Effector memory CD8-positive, alpha-beta T cell (primary cell): Measurements from ENCODE around the gene DHX29.
"Not testable (repeated sequence)": the region's sequence is repeated elsewhere in the genome, so short reads cannot be mapped to it uniquely, and the experiment has no call there.

Experiments used
- ATAC-seq: fragments of 150-1000 bp; cut with Tn5 transposase; replicated peaks from 2 replicates; pipeline ENCODE4 v1.10.0; 2021; ENCODE audit warnings: mild to moderate bottlenecking, moderate library complexity
- DNase-seq, 3 experiments: peaks; one replicate each; pipeline ENCODE4 v3.0.0; 2021
- H3K27ac Mint-ChIP-seq, 2 donors: one replicate each; pipeline ENCODE4 v1.8.0; 2022; ENCODE audit warnings: mild to moderate bottlenecking in 2 of 2, mixed read lengths in 2 of 2, moderate library complexity in 2 of 2
- H3K27me3 Mint-ChIP-seq, 2 donors: one replicate each; pipeline ENCODE4 v1.8.0; 2022; ENCODE audit warnings: mixed read lengths in 2 of 2
- H3K36me3 Mint-ChIP-seq: one replicate; pipeline ENCODE4 v1.8.0; 2022; ENCODE audit warnings: mild to moderate bottlenecking, moderate library complexity, mixed read lengths; ENCODE audit not compliant: insufficient read depth
- H3K4me1 Mint-ChIP-seq, 2 donors: one replicate each; pipeline ENCODE4 v1.8.0; 2022; ENCODE audit warnings: low read depth in 2 of 2, mixed read lengths in 2 of 2
- H3K4me3 Mint-ChIP-seq, 2 donors: one replicate each; pipeline ENCODE4 v1.8.0; 2022; ENCODE audit warnings: mild to moderate bottlenecking in 2 of 2, mixed read lengths in 2 of 2, moderate library complexity in 2 of 2
- H3K9me3 Mint-ChIP-seq, 2 donors: one replicate each; pipeline ENCODE4 v1.8.0; 2022; ENCODE audit warnings: mixed read lengths in 2 of 2

DHX29 gene

DNA sequence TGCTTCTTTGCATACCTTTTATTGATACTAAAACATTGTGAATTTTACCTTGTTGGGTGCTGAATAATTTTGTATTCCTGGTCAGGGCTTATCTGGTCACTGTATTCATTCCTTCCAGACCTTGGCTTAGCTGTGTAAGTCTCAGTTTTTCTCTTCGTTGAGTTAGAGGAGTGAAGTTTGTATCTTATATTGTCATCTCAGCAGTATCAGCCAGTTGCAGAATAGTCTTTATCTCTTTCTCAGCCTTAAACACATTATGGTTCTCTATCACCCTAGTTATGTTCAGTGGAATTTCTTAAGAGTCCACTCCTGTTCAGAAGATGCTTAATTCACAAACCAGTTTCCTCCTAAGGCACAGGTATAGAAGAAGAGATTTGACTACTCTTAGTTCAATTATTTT, 25.5 kb upstream of the DHX29 start:
- Mint-ChIP-seq H3K36me3 (peaks cover 30% of the 10 kb centered on the region), H3K27ac (peak overlapping the region in 1 of 2 donors; percentile 68)

DNA sequence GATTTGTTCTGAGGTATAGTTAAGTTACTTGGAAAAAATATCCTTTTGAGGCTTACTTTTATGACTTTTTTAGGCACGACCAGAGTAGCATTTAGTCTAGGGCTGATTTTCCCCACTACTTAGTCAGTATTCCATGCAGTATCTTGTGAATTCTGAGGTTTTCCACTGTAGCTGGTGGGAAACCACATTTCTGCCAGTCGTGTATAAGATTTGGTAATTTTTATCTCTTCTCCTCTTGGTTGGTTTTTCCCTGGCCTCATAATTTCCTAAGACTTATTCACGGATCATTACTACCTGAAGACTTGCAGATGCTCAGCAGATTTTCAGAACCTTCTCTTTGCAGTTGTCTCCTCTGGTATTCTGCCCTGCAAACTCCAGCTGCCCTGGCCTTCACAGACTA, 23.8 kb upstream of the DHX29 start:
- peaks cover 38% of the 10 kb centered on the region for H3K36me3 Mint-ChIP-seq

More for the DNA sequence above, 25.5 kb upstream of the DHX29 start:
- no peak overlapping the region for H3K4me3 Mint-ChIP-seq
- no peaks in the 10 kb centered on the region for H3K27me3 Mint-ChIP-seq
- H3K9me3 Mint-ChIP-seq, result no peaks in the 10 kb centered on the region
- no peak for DNase-seq
- peaks cover 7 to 24% of the 10 kb centered on the region in 2 donors for H3K4me1 Mint-ChIP-seq
- no peak for ATAC-seq

DNA sequence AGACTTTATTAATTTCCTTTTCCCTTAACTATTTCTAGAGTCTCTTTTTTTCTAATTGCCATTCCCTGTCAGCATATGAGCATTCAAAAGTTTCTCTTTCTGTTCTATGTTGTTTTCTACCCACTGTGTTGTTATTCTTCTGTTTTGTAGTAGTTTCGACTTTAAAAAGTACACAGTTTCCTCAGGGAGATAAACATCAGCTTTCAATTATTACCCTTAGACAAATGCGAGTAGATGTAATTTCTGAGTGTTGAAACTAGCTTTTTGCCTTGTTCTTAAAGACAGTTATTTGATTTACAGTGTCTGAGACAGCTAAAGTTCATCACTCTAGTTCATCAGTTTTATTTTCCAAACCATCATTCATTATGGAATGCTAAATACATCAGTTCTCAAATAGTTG, 19.8 kb upstream of the DHX29 start:
- H3K27ac Mint-ChIP-seq, result peak overlapping the region in 1 of 2 donors; percentile 60
- no peaks in the 10 kb centered on the region for H3K27me3 Mint-ChIP-seq
- peaks cover 8 to 31% of the 10 kb centered on the region in 2 donors for H3K4me1 Mint-ChIP-seq
- H3K9me3 Mint-ChIP-seq, result no peaks in the 10 kb centered on the region
- H3K4me3 Mint-ChIP-seq, result no peak overlapping the region
- no peak for ATAC-seq
- H3K36me3 Mint-ChIP-seq, result peaks cover 49% of the 10 kb centered on the region
- no peak for DNase-seq

More for the DNA sequence above, 23.8 kb upstream of the DHX29 start:
- Mint-ChIP-seq H3K4me1 (peaks cover 8 to 30% of the 10 kb centered on the region in 2 donors), H3K27me3 (no peaks in the 10 kb centered on the region), H3K27ac (peak overlapping the region in 1 of 2 donors; percentile 57), H3K4me3 (no peak overlapping the region), H3K9me3 (no peaks in the 10 kb centered on the region)
- DNase-seq (no peak), ATAC-seq (no peak)

GRCh38 chr5:55325621-55326020, 18.1 kb upstream of the DHX29 start:
- H3K27ac Mint-ChIP-seq, result no peak overlapping the region
- no peak for DNase-seq
- peaks cover 7 to 24% of the 10 kb centered on the region in 2 donors for H3K4me1 Mint-ChIP-seq
- no peaks in the 10 kb centered on the region for H3K9me3 Mint-ChIP-seq
- no peaks in the 10 kb centered on the region for H3K27me3 Mint-ChIP-seq
- ATAC-seq, result no peak
- H3K4me3 Mint-ChIP-seq, result no peak overlapping the region
- H3K36me3 Mint-ChIP-seq, result peaks cover 49% of the 10 kb centered on the region

DNA sequence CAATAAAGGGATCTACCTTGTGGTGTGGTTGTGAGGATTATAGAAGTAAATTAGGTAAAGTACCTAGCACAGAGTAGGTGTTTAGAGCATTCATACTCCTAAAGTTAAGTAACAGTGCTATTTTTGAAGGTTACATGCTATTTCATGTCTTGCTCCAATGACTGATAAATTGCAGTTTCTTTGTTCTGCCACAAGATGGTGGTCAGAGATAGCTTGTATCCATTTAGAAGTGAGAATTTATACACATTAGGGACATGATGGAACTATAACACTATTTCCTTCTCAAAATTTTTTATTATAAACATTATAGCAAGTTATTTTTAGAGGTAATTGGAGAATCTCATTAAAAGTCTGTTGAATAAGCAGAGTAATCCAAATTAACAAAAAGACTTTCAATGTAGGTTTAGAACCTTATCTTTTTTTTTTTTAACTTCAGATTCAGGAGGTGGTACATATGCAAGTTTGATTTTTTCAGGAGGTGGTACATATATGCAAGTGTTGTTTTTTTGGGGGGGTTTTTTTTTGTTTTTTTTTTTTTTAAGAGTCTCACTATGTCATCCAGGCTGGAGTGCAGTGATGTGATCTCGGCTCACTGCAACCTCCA, 17.4 kb upstream of the DHX29 start:
- Mint-ChIP-seq H3K36me3 (peaks cover 43% of the 10 kb centered on the region), H3K27ac (no peak overlapping the region), H3K27me3 (no peaks in the 10 kb centered on the region)

DNA sequence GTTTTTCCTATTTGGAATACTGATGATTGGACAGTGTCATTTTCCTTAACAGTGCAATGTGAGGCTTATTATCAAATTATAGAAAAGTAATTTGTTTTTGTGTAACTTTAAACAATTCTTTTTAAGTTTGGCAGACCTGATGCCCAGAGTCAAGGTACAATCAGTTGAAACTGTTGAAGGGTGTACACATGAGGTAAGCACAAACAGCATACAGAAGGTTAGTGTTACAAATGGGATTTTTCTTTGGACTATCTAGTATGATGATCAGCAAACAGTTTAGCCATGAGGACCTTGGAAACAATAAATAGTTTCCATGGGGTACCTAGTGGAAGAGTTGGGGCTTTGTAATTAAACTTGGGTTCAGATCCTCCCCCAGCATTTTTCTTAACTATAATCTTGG, 16.5 kb upstream of the DHX29 start:
- H3K36me3 Mint-ChIP-seq, result peaks cover 35% of the 10 kb centered on the region
- DNase-seq, result no peak
- H3K9me3 Mint-ChIP-seq, result no peaks in the 10 kb centered on the region
- no peak for ATAC-seq
- no peaks in the 10 kb centered on the region for H3K27me3 Mint-ChIP-seq
- H3K27ac Mint-ChIP-seq, result no peak overlapping the region
- peaks cover 6 to 21% of the 10 kb centered on the region in 2 donors for H3K4me1 Mint-ChIP-seq
- no peak overlapping the region for H3K4me3 Mint-ChIP-seq

More for the DNA sequence above, 17.4 kb upstream of the DHX29 start:
- Mint-ChIP-seq H3K9me3 (no peaks in the 10 kb centered on the region), H3K4me3 (no peak overlapping the region), H3K4me1 (peaks cover 7 to 20% of the 10 kb centered on the region in 2 donors)
- DNase-seq (no peak), ATAC-seq (peak; percentile 76)

DNA sequence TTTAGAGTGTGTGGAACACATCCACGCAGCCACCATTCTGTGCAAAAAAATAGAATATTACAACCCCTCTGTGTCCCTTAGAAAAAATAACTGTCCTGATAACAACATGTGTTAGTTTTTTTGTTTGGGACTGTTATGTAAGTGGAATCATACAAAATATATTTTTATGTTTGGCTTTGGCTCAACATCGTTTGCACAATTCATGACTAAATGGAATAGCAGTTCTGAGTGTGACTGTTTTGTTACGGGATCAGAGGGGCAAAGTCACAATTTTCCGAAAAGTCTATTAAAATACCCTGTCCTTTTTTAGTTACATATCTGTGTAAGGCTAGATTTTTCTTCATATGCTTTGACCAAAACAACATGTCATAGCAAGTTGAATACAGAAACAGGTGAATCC, 13.1 kb upstream of the DHX29 start:
- Mint-ChIP-seq H3K4me1 (peaks cover 16 to 40% of the 10 kb centered on the region in 2 donors), H3K4me3 (no peak overlapping the region), H3K9me3 (no peaks in the 10 kb centered on the region), H3K27me3 (no peaks in the 10 kb centered on the region), H3K36me3 (peaks cover 18% of the 10 kb centered on the region), H3K27ac (no peak overlapping the region)
- DNase-seq (no peak), ATAC-seq (no peak)

GRCh38 chr5:55319491-55319890, 12.0 kb upstream of the DHX29 start:
- H3K27ac Mint-ChIP-seq, result peak overlapping the region in 1 of 2 donors; percentile 22

DNA sequence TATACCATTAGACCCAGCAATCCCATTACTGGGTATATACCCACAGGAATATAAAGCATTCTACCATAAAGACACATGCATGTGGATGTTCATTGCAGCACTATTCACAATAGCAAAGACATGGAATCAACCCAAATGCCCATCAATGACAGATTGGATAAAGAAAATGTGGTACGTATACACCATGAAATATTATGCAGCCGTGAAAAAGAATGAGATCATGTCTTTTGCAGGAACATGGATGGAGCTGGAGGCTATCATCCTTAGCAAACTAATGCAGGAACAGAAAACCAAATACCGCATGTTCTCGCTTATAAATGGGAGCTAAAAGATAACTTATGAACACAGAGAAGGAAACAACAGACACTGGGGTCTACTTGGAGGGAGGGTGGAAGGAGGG, 10.7 kb upstream of the DHX29 start:
- H3K4me3 Mint-ChIP-seq, H3K27me3 Mint-ChIP-seq, H3K9me3 Mint-ChIP-seq, DNase-seq, ATAC-seq, H3K36me3 Mint-ChIP-seq: not testable (repeated sequence)
- H3K4me1 Mint-ChIP-seq, result peaks cover 28 to 56% of the 10 kb centered on the region in 2 donors
- peak overlapping the region in 1 of 2 donors; percentile 61 for H3K27ac Mint-ChIP-seq

More at GRCh38 chr5:55319491-55319890, 12.0 kb upstream of the DHX29 start:
- Mint-ChIP-seq H3K4me1 (peaks cover 20 to 45% of the 10 kb centered on the region in 2 donors), H3K4me3 (no peak overlapping the region), H3K9me3 (no peaks in the 10 kb centered on the region), H3K36me3 (peaks cover 9% of the 10 kb centered on the region), H3K27me3 (no peaks in the 10 kb centered on the region)
- DNase-seq (no peak), ATAC-seq (no peak)

DNA sequence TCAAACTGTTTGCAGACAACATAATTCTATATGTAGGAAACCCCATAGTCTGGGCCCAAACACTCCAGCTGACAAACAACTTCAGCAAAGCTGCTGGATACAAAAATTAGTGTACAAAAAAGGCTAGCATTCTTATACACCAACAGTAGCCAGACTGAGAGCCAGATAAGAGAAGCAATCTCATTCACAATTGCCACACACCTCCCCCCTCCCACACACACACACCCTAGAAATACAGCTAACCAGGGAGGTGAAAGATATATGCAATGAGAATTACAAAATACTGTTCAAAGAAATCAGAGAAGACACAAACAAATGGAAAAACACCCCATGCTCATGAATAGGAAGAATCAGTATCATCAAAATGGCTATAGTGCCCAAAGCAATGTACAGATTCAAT, 9.3 kb upstream of the DHX29 start:
- H3K27me3 Mint-ChIP-seq, result no peaks in the 10 kb centered on the region
- no peaks in the 10 kb centered on the region for H3K9me3 Mint-ChIP-seq
- H3K4me1 Mint-ChIP-seq, result peaks cover 32 to 50% of the 10 kb centered on the region in 2 donors
- DNase-seq (no peak), ATAC-seq (no peak)
- no peak overlapping the region for H3K27ac Mint-ChIP-seq
- H3K36me3 Mint-ChIP-seq, result peaks cover 2% of the 10 kb centered on the region
- H3K4me3 Mint-ChIP-seq, result no peak overlapping the region

- no peak overlapping the region for H3K27ac Mint-ChIP-seq
- no peak for ATAC-seq
These were observed 8.8 kb upstream of the DHX29 start for GRCh38 chr5:55316289-55316688.

GRCh38 chr5:55313870-55314617, 6.5 kb upstream of the DHX29 start:
- no peak for ATAC-seq
- no peak for DNase-seq
- Mint-ChIP-seq H3K4me1 (peaks cover 36 to 59% of the 10 kb centered on the region in 2 donors), H3K27ac (no peak overlapping the region), H3K36me3 (peaks cover 7% of the 10 kb centered on the region), H3K27me3 (no peaks in the 10 kb centered on the region), H3K4me3 (no peak overlapping the region), H3K9me3 (no peaks in the 10 kb centered on the region)

More at GRCh38 chr5:55316289-55316688, 8.8 kb upstream of the DHX29 start:
- Mint-ChIP-seq H3K4me1 (peaks cover 35 to 54% of the 10 kb centered on the region in 2 donors), H3K27me3 (no peaks in the 10 kb centered on the region), H3K36me3 (peaks cover 3% of the 10 kb centered on the region), H3K4me3 (no peak overlapping the region), H3K9me3 (no peaks in the 10 kb centered on the region)
- no peak for DNase-seq

DNA sequence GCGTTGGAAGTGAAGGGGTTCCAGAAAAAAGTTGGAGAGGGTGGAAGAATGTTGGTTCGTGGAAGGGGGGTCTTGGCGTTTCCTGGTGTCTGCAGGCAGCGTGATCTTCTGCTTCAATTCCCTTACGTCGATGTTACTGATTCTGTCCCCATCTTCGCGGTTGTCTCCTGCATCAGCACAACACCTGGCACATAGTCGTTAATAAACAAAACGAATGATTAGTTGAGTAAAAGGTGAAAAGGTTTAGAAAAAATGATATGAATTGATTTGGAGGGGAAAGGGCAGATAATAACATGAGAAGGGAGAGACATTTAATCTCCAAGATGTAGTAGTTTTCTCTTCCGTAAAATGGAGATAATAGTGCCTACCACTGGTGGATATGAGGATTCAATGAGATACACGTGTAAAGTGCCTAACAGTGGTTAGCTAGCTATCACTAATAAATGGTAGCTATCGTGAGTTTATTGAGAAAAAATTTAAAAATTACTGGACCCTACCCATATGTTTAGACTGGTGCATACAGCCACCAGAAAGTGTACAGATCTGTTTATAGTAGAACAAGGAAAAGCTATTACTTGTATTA, 851 bp upstream of the DHX29 start:
- Mint-ChIP-seq H3K27ac (no peak overlapping the region), H3K27me3 (no peaks in the 10 kb centered on the region), H3K4me1 (peaks cover 14 to 19% of the 10 kb centered on the region in 2 donors), H3K9me3 (no peaks in the 10 kb centered on the region), H3K36me3 (peaks cover 10% of the 10 kb centered on the region), H3K4me3 (no peak overlapping the region)
- ATAC-seq (peak; percentile 1), DNase-seq (peak in 1 of 3 experiments; percentile 5)
